HepG2 (cell line): Measurements from ENCODE around the gene NEK9. TPM values are rescaled to one million over a fixed set of nuclear protein-coding genes. Genes with fewer than 3 reads are reported as not detected.

Source experiments
- DR1 ChIP-seq: sonication (generic); formaldehyde crosslinking; IDR thresholded peaks from 2 replicates; pipeline ENCODE4 v1.8.0; 2021; ENCODE audit warnings: mild to moderate bottlenecking, missing genetic modification reagents, inconsistent platforms
- FOXA3 ChIP-seq: IDR thresholded peaks from 2 replicates; pipeline ENCODE4 v1.6.1; 2016; ENCODE audit warnings: missing genetic modification reagents, missing compliant biosample characterization
- IKZF4 ChIP-seq: sonication (generic); formaldehyde crosslinking; IDR thresholded peaks from 2 replicates; pipeline ENCODE4 v1.5.1; 2020; ENCODE audit warnings: borderline replicate concordance, mild to moderate bottlenecking, low read depth, missing genetic modification reagents; ENCODE audit errors: not compliant biosample characterization
- TCF7L2 ChIP-seq: IDR thresholded peaks from 2 replicates; pipeline ENCODE4 v1.6.1; 2011; ENCODE audit warnings: mild to moderate bottlenecking, low read depth, low read length, moderate library complexity
- ZBTB1 ChIP-seq: sonication (generic); formaldehyde crosslinking; IDR thresholded peaks from 2 replicates; pipeline ENCODE4 v1.4.0; 2020; ENCODE audit warnings: missing genetic modification reagents, borderline replicate concordance
- ZNF30 ChIP-seq: sonication (generic); formaldehyde crosslinking; IDR thresholded peaks from 2 replicates; pipeline ENCODE4 v1.5.0; 2020; ENCODE audit warnings: mild to moderate bottlenecking, missing genetic modification reagents
- ZNF552 ChIP-seq: sonication (generic); formaldehyde crosslinking; IDR thresholded peaks from 2 replicates; pipeline ENCODE4 v1.9.0; 2022; ENCODE audit warnings: missing genetic modification reagents, mild to moderate bottlenecking, borderline replicate concordance
- ZNF761 ChIP-seq: sonication (generic); formaldehyde crosslinking; conservative IDR thresholded peaks from 2 replicates; pipeline ENCODE4 v1.4.0; 2020; ENCODE audit warnings: mild to moderate bottlenecking, missing genetic modification reagents
- ZNF766 ChIP-seq: sonication (generic); formaldehyde crosslinking; IDR thresholded peaks from 2 replicates; pipeline ENCODE4 v1.5.0; 2020; ENCODE audit warnings: missing genetic modification reagents, borderline replicate concordance
- ZNF782 ChIP-seq: sonication (generic); formaldehyde crosslinking; IDR thresholded peaks from 2 replicates; pipeline ENCODE4 v1.4.0; 2020; ENCODE audit warnings: missing genetic modification reagents, mild to moderate bottlenecking, borderline replicate concordance
- ZSCAN21 ChIP-seq: sonication (generic); formaldehyde crosslinking; IDR thresholded peaks from 2 replicates; pipeline ENCODE4 v1.8.0; 2022; ENCODE audit warnings: mild to moderate bottlenecking, missing genetic modification reagents, moderate library complexity, borderline replicate concordance
- polyA plus RNA-seq, 8 experiments: library from polyadenylated mRNA; depleted of rRNA in 3 of 8; stranded (reverse) in 7 of 8; unstranded in 1 of 8; fragments of >200 nt; fragmentation: Illumina TruSeq in 4 of 8; extraction: Trizol in 4 of 8; gene quantifications; 2 replicates each; pipeline versions ENCODE4 v1.2.1 to v1.2.3, GENCODE V29; 2011 to 2016; ENCODE audit warnings: low read depth in 4 of 8, missing spikeins in 1 of 8, mixed read lengths in 1 of 8; ENCODE audit not compliant: insufficient read depth in 1 of 8
- total RNA-seq, 5 experiments: library from RNA; depleted of rRNA; stranded (reverse); fragments of >200 nt; fragmentation: Illumina TruSeq; extraction: Trizol; gene quantifications; 2 replicates each; pipeline ENCODE4 v1.2.3, GENCODE V29; 2016; ENCODE audit warnings: low read depth in 1 of 5
- TF ChIP-seq, protein P1 (sequence below): sonication (generic); formaldehyde crosslinking; IDR thresholded peaks from 2 replicates; pipeline ENCODE4 v1.5.1; 2020; ENCODE audit warnings: mild to moderate bottlenecking, missing genetic modification reagents, borderline replicate concordance
- TF ChIP-seq, protein P2 (sequence below): sonication (generic); formaldehyde crosslinking; IDR thresholded peaks from 2 replicates; pipeline ENCODE4 v1.4.0; 2020; ENCODE audit warnings: low read depth, mild to moderate bottlenecking, missing genetic modification reagents
- TF ChIP-seq, protein P3 (sequence below): sonication (generic); formaldehyde crosslinking; IDR thresholded peaks from 2 replicates; pipeline ENCODE4 v1.8.0; 2022; ENCODE audit warnings: mild to moderate bottlenecking, missing genetic modification reagents, moderate library complexity
- TF ChIP-seq, protein P4 (sequence below): sonication (generic); formaldehyde crosslinking; IDR thresholded peaks from 2 replicates; pipeline ENCODE4 v1.5.0; 2020; ENCODE audit warnings: missing genetic modification reagents
- TF ChIP-seq, protein P5 (sequence below): IDR thresholded peaks from 2 replicates; pipeline ENCODE4 v1.6.1; 2016; ENCODE audit warnings: control low read depth
- TF ChIP-seq, protein P6 (sequence below): IDR thresholded peaks from 2 replicates; pipeline ENCODE4 v1.6.1; 2016; ENCODE audit warnings: missing compliant biosample characterization, missing genetic modification reagents, borderline replicate concordance

The NEK9 gene
- total and polyA plus RNA-seq, 2 of the 13 experiments (the other 11 are each of a cell fraction or from before 2014, with no cell fraction given): 16.5 to 27.3 TPM

DNA sequence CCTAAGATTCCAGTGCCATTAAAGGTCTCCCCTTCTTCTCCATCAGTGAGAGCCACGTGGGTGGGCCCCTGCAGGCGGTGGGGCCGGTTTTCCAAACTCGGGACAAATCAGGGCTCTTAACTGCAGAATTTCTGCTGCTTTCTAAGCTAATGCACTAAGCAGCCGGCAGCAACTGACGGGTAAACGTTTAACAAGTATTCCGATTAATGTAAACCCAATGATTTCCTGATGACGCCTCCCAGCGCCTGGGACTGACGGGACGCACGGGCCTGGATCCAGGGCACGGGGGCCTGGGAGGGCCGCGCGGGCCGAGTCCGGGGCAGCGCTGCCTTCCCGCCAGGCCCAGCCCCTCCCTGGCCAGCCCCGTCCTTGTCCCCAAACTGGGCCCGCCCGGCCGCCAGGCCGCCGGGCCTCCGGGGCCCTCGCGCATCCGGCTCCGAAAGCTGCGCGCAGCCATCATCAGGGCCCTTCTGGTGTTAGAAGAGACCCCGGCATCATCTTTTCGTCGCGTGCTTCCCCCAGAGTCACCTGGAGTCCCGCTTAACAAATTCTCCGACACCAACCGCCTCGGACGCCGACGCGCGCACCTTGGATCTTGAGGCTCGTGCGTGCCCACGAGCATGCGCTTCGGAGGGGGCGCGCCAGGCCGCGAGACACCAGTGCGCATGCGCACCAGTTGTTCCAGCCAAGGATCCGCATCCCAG lies 75.8 kb downstream of the NEK9 start, which contains the start of gene MLH3 (continued):
- TF ChIP-seq, protein P1, sequence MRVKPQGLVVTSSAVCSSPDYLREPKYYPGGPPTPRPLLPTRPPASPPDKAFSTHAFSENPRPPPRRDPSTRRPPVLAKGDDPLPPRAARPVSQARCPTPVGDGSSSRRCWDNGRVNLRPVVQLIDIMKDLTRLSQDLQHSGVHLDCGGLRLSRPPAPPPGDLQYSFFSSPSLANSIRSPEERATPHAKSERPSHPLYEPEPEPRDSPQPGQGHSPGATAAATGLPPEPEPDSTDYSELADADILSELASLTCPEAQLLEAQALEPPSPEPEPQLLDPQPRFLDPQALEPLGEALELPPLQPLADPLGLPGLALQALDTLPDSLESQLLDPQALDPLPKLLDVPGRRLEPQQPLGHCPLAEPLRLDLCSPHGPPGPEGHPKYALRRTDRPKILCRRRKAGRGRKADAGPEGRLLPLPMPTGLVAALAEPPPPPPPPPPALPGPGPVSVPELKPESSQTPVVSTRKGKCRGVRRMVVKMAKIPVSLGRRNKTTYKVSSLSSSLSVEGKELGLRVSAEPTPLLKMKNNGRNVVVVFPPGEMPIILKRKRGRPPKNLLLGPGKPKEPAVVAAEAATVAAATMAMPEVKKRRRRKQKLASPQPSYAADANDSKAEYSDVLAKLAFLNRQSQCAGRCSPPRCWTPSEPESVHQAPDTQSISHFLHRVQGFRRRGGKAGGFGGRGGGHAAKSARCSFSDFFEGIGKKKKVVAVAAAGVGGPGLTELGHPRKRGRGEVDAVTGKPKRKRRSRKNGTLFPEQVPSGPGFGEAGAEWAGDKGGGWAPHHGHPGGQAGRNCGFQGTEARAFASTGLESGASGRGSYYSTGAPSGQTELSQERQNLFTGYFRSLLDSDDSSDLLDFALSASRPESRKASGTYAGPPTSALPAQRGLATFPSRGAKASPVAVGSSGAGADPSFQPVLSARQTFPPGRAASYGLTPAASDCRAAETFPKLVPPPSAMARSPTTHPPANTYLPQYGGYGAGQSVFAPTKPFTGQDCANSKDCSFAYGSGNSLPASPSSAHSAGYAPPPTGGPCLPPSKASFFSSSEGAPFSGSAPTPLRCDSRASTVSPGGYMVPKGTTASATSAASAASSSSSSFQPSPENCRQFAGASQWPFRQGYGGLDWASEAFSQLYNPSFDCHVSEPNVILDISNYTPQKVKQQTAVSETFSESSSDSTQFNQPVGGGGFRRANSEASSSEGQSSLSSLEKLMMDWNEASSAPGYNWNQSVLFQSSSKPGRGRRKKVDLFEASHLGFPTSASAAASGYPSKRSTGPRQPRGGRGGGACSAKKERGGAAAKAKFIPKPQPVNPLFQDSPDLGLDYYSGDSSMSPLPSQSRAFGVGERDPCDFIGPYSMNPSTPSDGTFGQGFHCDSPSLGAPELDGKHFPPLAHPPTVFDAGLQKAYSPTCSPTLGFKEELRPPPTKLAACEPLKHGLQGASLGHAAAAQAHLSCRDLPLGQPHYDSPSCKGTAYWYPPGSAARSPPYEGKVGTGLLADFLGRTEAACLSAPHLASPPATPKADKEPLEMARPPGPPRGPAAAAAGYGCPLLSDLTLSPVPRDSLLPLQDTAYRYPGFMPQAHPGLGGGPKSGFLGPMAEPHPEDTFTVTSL: no peak
- TF ChIP-seq FOXA3 (CRISPR knock-in tag) (peak; percentile 18; the same call in 1 of the 2 replicates), ZNF761 (no peak), ZSCAN21 (CRISPR knock-in tag) (peak; percentile 20; the same call in 1 of the 2 replicates), DR1 (CRISPR knock-in tag) (peak; percentile 50; the same call in 1 of the 2 replicates), IKZF4 (CRISPR knock-in tag) (no peak), ZNF552 (CRISPR knock-in tag) (no peak), ZNF782 (CRISPR knock-in tag) (no peak), ZNF30 (CRISPR knock-in tag) (no peak), ZNF766 (CRISPR knock-in tag) (peak; percentile 95), TCF7L2 (no peak), ZBTB1 (CRISPR knock-in tag) (no peak)
- TF ChIP-seq, protein P2, sequence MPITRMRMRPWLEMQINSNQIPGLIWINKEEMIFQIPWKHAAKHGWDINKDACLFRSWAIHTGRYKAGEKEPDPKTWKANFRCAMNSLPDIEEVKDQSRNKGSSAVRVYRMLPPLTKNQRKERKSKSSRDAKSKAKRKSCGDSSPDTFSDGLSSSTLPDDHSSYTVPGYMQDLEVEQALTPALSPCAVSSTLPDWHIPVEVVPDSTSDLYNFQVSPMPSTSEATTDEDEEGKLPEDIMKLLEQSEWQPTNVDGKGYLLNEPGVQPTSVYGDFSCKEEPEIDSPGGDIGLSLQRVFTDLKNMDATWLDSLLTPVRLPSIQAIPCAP (CRISPR knock-in tag): no peak
- TF ChIP-seq, protein P3, sequence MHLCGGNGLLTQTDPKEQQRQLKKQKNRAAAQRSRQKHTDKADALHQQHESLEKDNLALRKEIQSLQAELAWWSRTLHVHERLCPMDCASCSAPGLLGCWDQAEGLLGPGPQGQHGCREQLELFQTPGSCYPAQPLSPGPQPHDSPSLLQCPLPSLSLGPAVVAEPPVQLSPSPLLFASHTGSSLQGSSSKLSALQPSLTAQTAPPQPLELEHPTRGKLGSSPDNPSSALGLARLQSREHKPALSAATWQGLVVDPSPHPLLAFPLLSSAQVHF: peak; percentile 47; the same call in 1 of the 2 replicates
- TF ChIP-seq, protein P4, sequence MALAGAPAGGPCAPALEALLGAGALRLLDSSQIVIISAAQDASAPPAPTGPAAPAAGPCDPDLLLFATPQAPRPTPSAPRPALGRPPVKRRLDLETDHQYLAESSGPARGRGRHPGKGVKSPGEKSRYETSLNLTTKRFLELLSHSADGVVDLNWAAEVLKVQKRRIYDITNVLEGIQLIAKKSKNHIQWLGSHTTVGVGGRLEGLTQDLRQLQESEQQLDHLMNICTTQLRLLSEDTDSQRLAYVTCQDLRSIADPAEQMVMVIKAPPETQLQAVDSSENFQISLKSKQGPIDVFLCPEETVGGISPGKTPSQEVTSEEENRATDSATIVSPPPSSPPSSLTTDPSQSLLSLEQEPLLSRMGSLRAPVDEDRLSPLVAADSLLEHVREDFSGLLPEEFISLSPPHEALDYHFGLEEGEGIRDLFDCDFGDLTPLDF: no peak
- TF ChIP-seq, protein P5, sequence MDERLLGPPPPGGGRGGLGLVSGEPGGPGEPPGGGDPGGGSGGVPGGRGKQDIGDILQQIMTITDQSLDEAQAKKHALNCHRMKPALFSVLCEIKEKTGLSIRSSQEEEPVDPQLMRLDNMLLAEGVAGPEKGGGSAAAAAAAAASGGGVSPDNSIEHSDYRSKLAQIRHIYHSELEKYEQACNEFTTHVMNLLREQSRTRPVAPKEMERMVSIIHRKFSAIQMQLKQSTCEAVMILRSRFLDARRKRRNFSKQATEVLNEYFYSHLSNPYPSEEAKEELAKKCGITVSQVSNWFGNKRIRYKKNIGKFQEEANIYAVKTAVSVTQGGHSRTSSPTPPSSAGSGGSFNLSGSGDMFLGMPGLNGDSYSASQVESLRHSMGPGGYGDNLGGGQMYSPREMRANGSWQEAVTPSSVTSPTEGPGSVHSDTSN (CRISPR knock-in tag): no peak
- TF ChIP-seq, protein P6, sequence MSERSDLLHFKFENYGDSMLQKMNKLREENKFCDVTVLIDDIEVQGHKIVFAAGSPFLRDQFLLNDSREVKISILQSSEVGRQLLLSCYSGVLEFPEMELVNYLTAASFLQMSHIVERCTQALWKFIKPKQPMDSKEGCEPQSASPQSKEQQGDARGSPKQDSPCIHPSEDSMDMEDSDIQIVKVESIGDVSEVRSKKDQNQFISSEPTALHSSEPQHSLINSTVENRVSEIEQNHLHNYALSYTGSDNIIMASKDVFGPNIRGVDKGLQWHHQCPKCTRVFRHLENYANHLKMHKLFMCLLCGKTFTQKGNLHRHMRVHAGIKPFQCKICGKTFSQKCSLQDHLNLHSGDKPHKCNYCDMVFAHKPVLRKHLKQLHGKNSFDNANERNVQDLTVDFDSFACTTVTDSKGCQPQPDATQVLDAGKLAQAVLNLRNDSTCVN: 0 out of 2 replicates have a peak, but pooled peaks have one; percentile 49
